Endometrial microvascular endothelial cells (primary cell): Measurements from ENCODE around the gene MCIDAS. TPM values are rescaled to one million over a fixed set of nuclear protein-coding genes. Genes with fewer than 3 reads are reported as not detected.

Experiments used
- in situ Hi-C: cut with HindIII; loops from 2 replicates; pipeline ENCODE4 v1.10.0; 2017; ENCODE audit warnings: low sequenced_read_pairs, low pct_unique_long_range_greater_than_20kb; ENCODE audit errors: inconsistent ontology term
- total RNA-seq: library from RNA; depleted of rRNA; stranded (reverse); fragments of >200 nt; gene quantifications from one replicate; pipeline ENCODE4 v1.2.3, GENCODE V29; 2015; ENCODE audit errors: inconsistent ontology term

MCIDAS gene
- total RNA-seq, 1 donor from 2014 or later = not detected

GRCh38 chr5:55172937-55173686 is 54.0 kb downstream of the MCIDAS start, which contains the start of gene CDC20B:
TSS of gene CDC20B (minus strand) at chr5:55173177. CDS start at chr5:55173000, 177 bp downstream.
- in situ Hi-C loops = no loop called here

GRCh38 chr5:55172051-55172899 is 54.8 kb downstream of the MCIDAS start:
- in situ Hi-C loops = no loop called here

GRCh38 chr5:55171471-55171870 is 55.6 kb downstream of the MCIDAS start:
- in situ Hi-C loops = no loop called here

Other genes with a start within 250 kb of the MCIDAS start
- gene ESM1, start 241.7 kb downstream of the MCIDAS start, total RNA-seq = 365 TPM
- not detected for gene GZMK, start 203.1 kb downstream of the MCIDAS start, total RNA-seq
- not detected for gene GZMA, start 124.7 kb downstream of the MCIDAS start, total RNA-seq
- 70.5 TPM for gene GPX8, start 67.1 kb downstream of the MCIDAS start, total RNA-seq
- gene CDC20B, start 54.1 kb downstream of the MCIDAS start, total RNA-seq = not detected
- not detected for gene CCNO, start 6.3 kb upstream of the MCIDAS start, total RNA-seq
- gene DHX29, start 80.4 kb upstream of the MCIDAS start, total RNA-seq = 37.5 TPM
- 85.1 TPM for gene MTREX, start 80.7 kb upstream of the MCIDAS start, total RNA-seq